HL-60 (cell line): ENCODE results near the gene YWHAE.

ENCODE experiments used
- CTCF ChIP-seq: IDR thresholded peaks from one replicate; pipeline ENCODE4 v1.5.1; 2011; ENCODE audit warnings: low read length, control low read depth, inconsistent platforms; ENCODE audit not compliant: insufficient read depth
- GABPA ChIP-seq: IDR thresholded peaks from 2 replicates; pipeline ENCODE4 v1.6.1; 2012; ENCODE audit warnings: low read depth
- POLR2AphosphoS5 ChIP-seq: IDR thresholded peaks from 2 replicates; pipeline ENCODE4 v1.6.1; 2012; ENCODE audit warnings: low read depth
- SPI1 ChIP-seq: IDR thresholded peaks from 2 replicates; pipeline ENCODE4 v1.6.1; 2012; ENCODE audit warnings: low read depth, mild to moderate bottlenecking, borderline replicate concordance

- no peak for TF ChIP-seq CTCF
- no peak for TF ChIP-seq GABPA
- TF ChIP-seq POLR2AphosphoS5 = no peak
- TF ChIP-seq SPI1 = no peak
These were observed 34.1 kb upstream of the YWHAE start for GRCh38 chr17:1434150-1434549.
